ENCODE data around the gene C19orf85. TPM values are rescaled to one million over a fixed set of nuclear protein-coding genes. Genes with fewer than 3 reads are reported as not detected.

The C19orf85 gene
- polyA plus RNA-seq (2011; rRNA removed), result not detected in 2 replicates
- polyA minus RNA-seq (2011; rRNA and poly(A)+ RNA removed), result not detected in 2 replicates

- POLR2A ChIA-PET, result no interaction called here
- CTCF ChIA-PET, result no interaction called here
- DNase-seq (ENCODE audit: low read depth, low spot score), result no peak
Observed at GRCh38 chr19:55464662-55465054, at the start of gene C19orf85. Gene C19orf85, minus strand, starts transcription at chr19:55464751. Its CDS starts 197 bp downstream, at chr19:55464554.

GRCh38 chr19:55508120-55508519 lies 43.6 kb upstream of the C19orf85 start:
- ChIA-PET POLR2A (interaction anchor here (0.7 kb wide), 1 partner anchor 100 kb away, joined by 3 read pairs; the partner anchor contains the start of gene UBE2S), CTCF (interaction anchor here (1.0 to 2.6 kb wide), 3 partner anchors 41 to 124 kb away, joined by 4 to 26 read pairs (median 11); partner anchors contain the start of gene ZNF865)
- DNase-seq (ENCODE audit: low read depth, low spot score), result no peak

More at GRCh38 chr19:55464662-55465054, at the start of gene C19orf85:
- Histone ChIP-seq H3K4me3 (ENCODE audit: low read depth, low read length) (no peak within 1 kb of the TSS), H3K9me3 (ENCODE audit: control insufficient read depth, insufficient read depth, low read length) (no peaks in the 10 kb centered on the region), H3K27me3 (ENCODE audit: control insufficient read depth, insufficient read depth, low read length) (peaks cover 3% of the 10 kb centered on the region), H3K27ac (ENCODE audit: low read depth, low read length) (no peak within 1 kb of the TSS)
- TF ChIP-seq CTCF (IDR thresholded peaks at IDR 0.05; ENCODE audit: low read depth, low read length), result no peak

GRCh38 chr19:55504981-55505380 lies 40.4 kb upstream of the C19orf85 start:
- Histone ChIP-seq H3K27me3 (ENCODE audit: control insufficient read depth, insufficient read depth, low read length) (no peaks in the 10 kb centered on the region), H3K4me3 (ENCODE audit: low read depth, low read length) (no peak overlapping the region), H3K27ac (ENCODE audit: low read depth, low read length) (no peak overlapping the region), H3K9me3 (ENCODE audit: control insufficient read depth, insufficient read depth, low read length) (peaks cover 7% of the 10 kb centered on the region; the same call in 1 of the 2 replicates)
- TF ChIP-seq CTCF (IDR thresholded peaks at IDR 0.05; ENCODE audit: low read depth, low read length), result no peak
- POLR2A ChIA-PET, result interaction anchor here (0.6 kb wide), 1 partner anchor 126 kb away, joined by 5 read pairs; no protein-coding TSS in a partner anchor
- no peak for DNase-seq (ENCODE audit: low read depth, low spot score)
- CTCF ChIA-PET, result interaction anchor here (0.7 to 2.9 kb wide), 21 partner anchors 9 to 371 kb away, joined by 3 to 144 read pairs (median 10); partner anchors contain the start of genes FIZ1, NAT14, SSC5D and ZNF524

More at GRCh38 chr19:55508120-55508519, 43.6 kb upstream of the C19orf85 start:
- TF ChIP-seq CTCF (IDR thresholded peaks at IDR 0.05; ENCODE audit: low read depth, low read length), result no peak
- H3K4me3 ChIP-seq (ENCODE audit: low read depth, low read length), result no peak overlapping the region
- H3K27me3 ChIP-seq (ENCODE audit: control insufficient read depth, insufficient read depth, low read length), result no peaks in the 10 kb centered on the region
- peaks cover 5% of the 10 kb centered on the region; the same call in 1 of the 2 replicates for H3K9me3 ChIP-seq (ENCODE audit: control insufficient read depth, insufficient read depth, low read length)
- no peak overlapping the region for H3K27ac ChIP-seq (ENCODE audit: low read depth, low read length)

GRCh38 chr19:55504252-55504603 lies 39.7 kb upstream of the C19orf85 start:
- no peak overlapping the region for H3K27ac ChIP-seq (ENCODE audit: low read depth, low read length)
- H3K9me3 ChIP-seq (ENCODE audit: control insufficient read depth, insufficient read depth, low read length), result peaks cover 7% of the 10 kb centered on the region; the same call in 1 of the 2 replicates
- H3K4me3 ChIP-seq (ENCODE audit: low read depth, low read length), result no peak overlapping the region; the same call in 1 of the 2 replicates
- CTCF ChIA-PET, result interaction anchor here (0.6 to 2.9 kb wide), 49 partner anchors 9 to 899 kb away, joined by 3 to 144 read pairs (median 5); partner anchors contain the start of genes FIZ1, ISOC2, NAT14 and SSC5D
- no peak for DNase-seq (ENCODE audit: low read depth, low spot score)
- POLR2A ChIA-PET, result interaction anchor here (0.5 to 1.4 kb wide), 16 partner anchors 11 to 363 kb away, joined by 3 to 18 read pairs (median 4); partner anchors contain the start of genes HSPBP1, ISOC2, KMT5C and NAT14
- no peak for TF ChIP-seq CTCF (IDR thresholded peaks at IDR 0.05; ENCODE audit: low read depth, low read length)
- H3K27me3 ChIP-seq (ENCODE audit: control insufficient read depth, insufficient read depth, low read length), result no peaks in the 10 kb centered on the region
